GM21526 (cell line): ENCODE measurements around the gene SLC38A4.
A peak's percentile ranks its signal among the peaks of the same experiment; 100 is the strongest.

ENCODE experiments used
- ATAC-seq: cut with Tn5 transposase; IDR thresholded peaks from one replicate; pipeline ENCODE4 v1.9.1; 2021; ENCODE audit warnings: moderate library complexity; ENCODE audit not compliant: unreplicated experiment, low FRiP score

Gene SLC38A4

DNA sequence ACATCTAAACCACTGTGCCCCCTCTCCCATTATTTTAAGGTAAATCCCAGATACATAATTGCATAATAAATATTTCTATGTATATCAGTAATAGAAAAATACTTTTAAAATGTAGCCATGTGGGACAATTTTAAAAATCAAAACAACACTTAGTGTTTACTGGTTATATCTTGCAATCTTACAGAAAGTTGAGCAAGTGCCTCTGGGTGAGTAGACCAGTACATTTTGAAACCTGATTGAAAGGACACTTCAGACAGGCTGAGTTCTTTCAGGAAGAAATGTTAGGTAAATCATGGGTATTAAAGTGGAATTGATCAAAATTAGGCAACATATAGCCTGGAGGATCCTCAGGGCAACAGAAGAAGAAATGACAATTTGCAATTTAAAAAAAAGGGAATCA, 7.2 kb downstream of the SLC38A4 start:
- no peak for ATAC-seq

GRCh38 chr12:46815809-46816208, 10.0 kb downstream of the SLC38A4 start:
- no peak for ATAC-seq

DNA sequence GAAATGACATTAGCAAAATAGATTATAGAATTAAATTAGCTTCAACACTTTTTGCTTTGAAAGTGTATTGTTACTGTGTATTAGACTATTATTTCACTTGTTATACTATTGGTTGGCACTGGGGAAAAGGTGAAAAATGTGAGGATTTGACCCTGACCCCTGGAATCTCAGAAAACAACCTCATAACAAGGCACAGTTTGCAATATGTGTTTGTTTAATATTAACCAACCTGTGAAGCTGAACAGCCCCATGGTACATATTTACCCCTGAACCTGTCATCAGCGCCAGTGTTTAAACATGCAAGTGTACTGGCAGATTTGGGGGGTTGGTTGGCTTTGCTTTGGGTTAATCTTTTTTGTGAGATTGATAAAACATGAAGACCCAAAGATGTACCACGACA, 11.7 kb downstream of the SLC38A4 start:
- ATAC-seq, result no peak

DNA sequence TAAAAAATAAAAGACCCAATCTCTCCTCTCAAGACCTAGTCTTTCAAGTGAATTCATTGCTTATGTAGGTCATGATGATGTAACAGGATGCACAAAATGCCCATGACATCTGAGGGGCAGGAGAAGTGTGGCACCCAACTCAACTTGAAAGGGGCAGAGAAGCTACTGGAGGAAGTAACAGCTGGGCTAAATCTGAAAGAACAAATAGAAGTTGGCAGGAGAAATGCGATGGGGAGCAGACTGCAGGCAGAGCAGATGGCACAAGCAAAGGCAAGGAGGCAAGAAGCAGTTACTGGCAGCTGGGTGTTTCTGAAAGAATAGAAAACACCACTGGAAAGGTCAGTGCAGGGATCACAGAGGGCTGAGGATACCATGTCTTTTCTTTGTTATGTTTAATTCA, 14.6 kb downstream of the SLC38A4 start:
- no peak for ATAC-seq

DNA sequence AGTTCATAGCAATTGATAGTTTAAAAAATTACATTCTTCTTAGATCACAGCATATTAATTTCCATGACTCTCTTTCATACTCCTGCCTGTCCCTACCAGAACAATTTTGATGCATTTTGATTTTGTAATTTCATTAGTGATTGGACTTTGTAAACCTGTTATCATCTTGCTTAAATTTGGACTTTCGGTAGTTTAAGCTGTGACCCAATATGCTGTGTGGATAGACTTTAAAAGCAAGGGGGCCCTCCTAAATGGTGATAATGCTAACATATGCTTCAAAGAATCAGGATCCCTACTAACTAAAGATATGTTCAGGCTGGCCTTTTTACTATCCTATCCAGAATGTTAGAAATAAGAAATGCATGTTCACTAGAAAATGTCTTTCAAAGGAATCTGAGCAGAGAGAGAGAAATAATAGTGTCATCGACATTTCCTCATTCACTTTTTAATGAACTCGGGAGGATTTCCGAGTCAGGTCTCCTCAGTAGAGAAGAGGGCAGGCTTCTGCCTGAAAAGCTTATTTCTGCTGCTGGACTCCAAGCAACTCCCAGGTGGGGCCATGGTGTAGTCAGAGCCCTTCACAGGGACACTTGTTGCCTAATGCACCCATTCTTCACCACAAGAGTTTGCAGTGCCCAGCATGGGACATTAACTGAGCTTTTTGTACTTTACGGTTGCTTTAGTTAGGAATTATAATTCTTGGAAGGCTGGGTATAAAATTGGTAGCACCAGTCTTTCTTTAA, 16.7 kb downstream of the SLC38A4 start:
- no peak for ATAC-seq

GRCh38 chr12:46808317-46808716, 17.5 kb downstream of the SLC38A4 start:
- ATAC-seq, result no peak

GRCh38 chr12:46804054-46804453, 21.7 kb downstream of the SLC38A4 start:
- ATAC-seq, result no peak

GRCh38 chr12:46803517-46803916, 22.3 kb downstream of the SLC38A4 start:
- no peak for ATAC-seq

- ATAC-seq, result no peak
Observed at GRCh38 chr12:46801293-46801692, 24.5 kb downstream of the SLC38A4 start.

- ATAC-seq, result no peak
Observed at GRCh38 chr12:46800160-46800559, 25.6 kb downstream of the SLC38A4 start.

GRCh38 chr12:46798648-46799047, 27.1 kb downstream of the SLC38A4 start:
- no peak for ATAC-seq

GRCh38 chr12:46798056-46798455, 27.7 kb downstream of the SLC38A4 start:
- no peak for ATAC-seq

DNA sequence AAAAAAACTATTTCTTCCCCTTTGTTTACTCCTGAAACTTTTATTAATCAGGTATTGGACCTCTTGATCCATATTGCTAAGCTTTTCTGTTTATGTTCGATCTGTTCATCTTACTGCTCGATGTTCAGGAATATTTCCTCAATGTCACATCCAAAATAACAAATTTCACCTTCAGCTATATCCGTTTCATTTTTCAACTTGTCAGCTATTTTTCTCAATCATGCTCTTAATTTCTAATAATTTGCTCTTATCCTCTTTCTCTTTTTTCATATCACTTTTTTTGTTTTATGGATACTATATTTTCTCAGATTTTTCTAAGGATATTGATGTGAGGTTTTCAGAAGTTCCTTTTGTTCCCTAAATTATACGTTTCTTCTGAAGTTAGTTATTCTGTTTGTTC, 29.8 kb downstream of the SLC38A4 start:
- ATAC-seq, result no peak

DNA sequence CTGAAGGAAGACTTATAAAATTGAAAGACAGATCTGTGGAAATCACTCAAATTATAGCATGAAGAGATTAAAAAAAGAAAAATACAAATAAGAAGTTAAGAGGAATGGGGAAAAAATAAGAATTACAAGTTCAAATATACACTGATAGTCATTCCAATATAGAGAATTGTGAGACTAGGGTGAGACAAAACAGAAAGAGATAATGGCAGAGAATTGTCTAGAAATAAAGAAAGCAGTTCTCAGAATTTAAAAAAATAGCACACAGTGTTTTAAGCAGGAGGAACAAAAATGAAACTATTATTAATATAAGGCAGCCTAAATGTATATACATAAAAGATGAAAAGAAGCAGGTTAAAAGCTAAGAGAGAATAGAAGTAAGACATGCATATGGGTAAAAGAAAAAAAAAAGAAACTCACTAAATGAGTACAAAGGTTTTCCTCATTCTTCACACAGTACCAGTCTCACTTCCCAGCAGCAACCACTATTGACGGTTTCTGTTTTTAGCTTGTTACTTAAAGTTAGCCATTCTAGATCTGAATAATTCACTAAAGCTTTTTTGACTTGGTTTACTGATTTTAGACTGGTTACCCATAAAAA, 31.1 kb downstream of the SLC38A4 start:
- peak; percentile 75 for ATAC-seq

DNA sequence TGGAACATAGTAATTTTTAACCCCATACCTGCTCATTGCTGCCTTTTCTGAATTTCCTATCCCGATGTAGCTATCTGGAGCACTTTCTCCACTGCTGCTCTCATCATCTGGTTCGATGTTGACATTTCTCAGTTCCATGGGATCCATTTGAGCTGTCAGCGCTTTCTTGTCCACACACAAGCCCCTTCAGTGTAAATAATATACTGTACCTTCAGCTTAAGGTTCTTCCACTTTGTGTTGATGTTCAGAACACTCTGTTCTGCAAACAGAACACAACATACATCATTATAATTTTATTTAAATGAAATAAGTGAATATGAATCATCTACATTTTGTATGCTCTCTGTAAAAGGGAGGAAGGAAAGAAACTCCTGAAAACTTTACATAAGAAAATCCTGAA, 32.9 kb downstream of the SLC38A4 start:
- no peak for ATAC-seq

DNA sequence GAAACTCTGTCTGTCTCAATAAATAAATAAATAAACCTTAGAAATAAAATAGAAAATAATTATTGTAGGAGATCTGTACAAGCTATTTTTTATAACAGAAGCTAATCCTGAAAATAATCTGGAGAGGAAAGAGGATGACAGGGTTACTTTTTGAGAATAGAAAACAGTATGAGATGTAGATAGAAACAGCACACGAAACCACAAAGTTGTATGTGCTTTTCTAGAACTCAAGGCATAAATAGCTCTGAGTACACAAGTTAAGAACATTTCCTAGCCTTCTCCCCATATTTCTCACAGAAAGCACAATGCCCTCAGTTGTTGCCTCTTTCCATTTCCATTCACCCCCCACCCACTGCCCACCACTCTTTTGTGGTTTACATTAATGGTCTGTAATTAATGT, 35.7 kb downstream of the SLC38A4 start:
- no peak for ATAC-seq

GRCh38 chr12:46788072-46788887, 37.5 kb downstream of the SLC38A4 start:
- ATAC-seq, result no peak

DNA sequence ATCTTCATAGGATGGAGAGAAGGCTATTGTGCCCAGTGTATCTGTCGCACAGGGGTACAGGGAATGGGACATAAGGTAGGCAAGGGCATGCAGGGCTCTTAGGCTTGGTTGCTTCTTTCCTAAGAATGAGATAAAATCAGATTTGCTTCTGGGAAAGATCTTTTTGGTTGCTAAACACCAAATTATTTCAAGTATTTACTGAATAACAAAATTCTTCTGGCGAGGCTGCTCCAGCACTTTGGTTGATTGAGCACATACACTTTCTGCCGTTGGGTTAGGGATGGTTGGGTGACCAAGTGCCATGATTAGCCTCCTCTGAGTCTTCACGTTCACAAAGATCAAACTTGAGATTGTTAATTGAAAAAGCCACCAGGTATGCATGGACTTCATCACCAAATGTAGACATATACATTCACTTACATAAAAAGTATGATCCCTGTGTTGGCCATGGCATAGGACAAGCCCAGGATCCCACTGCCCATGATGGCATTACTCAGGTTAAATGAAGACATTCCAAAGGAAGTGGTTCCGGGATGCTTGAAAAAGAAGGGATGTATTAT, 38.2 kb downstream of the SLC38A4 start:
- no peak for ATAC-seq

GRCh38 chr12:46786774-46787173, 39.0 kb downstream of the SLC38A4 start:
- no peak for ATAC-seq

- no peak for ATAC-seq
Observed at GRCh38 chr12:46785382-46785781, 40.4 kb downstream of the SLC38A4 start.

DNA sequence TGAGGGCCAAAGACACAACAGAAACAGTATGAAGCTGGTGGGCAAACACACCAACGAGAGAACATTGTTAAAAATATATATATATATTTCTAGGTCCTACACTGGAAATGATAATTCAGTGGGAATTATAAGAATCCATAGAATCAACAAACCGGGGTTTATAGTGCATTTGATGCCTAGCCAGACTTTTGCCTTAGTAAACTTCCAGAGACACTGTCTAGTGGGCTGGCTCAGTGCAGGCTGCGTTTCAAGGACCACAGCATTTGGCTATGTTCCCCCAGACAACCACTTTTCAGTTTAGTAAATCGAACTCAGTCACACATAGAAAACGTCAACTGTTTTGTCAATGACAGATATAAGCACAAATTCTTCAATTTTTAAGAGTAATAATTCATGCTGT, 41.9 kb downstream of the SLC38A4 start:
- no peak for ATAC-seq
